HCEC 1CT (cell line): ENCODE measurements around the gene TMEM54.

ENCODE experiments used
- DNase-seq: peaks from one replicate; pipeline ENCODE4 v3.0.0-alpha.2; 2017

Gene TMEM54

DNA sequence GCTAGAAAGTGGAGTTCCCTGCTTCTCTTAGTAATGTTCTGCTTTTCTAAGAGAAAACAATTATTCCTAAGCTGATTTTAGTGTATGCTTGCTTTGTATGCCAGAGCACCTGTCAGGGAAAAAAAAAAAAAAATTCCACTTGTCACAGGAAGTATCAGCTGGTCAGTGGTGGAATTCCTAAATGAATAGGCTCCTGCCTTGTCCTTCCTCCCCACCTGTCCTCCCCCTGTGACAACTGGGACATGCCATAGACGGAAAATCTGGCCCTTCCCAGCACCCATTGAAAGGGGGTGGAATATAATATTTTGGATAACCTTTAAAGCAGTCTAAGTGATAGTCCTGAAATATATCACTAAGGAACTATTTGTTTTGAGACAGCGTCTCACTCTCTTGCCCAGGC lies 41.3 kb downstream of the TMEM54 start:
- DNase-seq = no peak

DNA sequence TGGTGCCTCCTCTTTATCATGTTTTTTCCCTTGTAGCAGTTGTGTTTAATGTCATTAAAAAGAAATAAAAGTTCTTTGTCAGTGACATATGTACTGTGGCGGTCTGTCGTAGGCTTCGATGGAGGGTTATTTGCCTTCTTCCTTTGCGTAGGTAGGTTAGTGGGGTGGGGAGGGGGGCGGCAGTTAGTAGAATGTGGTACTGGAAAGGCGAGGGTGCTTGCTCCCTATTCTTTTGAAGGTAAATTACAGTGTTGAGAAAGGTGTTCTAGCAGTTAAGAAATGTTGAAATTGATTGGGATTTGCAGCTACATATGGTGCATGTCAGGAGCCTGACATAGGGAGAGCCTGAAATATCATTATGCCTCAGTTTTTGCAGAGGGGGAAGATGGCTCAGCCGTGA lies 42.4 kb downstream of the TMEM54 start:
- no peak for DNase-seq

DNA sequence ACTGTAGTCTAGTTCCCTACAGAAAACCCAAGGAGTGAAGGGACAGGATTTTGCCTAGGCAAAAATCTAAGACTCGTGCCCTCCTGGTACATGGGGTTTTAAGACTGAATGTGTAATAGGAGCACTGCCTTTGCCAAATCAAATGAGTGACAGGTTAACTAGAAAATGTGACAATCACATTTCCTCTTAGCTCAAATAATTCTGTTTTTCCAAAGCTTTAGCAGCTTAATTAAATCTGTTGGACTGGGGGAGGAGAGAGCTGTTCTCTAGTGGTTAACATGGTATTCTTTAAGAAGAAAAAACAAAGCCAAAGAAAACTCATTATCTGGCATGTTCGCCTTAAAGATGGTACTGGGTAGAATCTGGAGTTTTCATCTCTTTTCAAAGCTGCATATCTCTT lies 43.1 kb downstream of the TMEM54 start:
- no peak for DNase-seq

DNA sequence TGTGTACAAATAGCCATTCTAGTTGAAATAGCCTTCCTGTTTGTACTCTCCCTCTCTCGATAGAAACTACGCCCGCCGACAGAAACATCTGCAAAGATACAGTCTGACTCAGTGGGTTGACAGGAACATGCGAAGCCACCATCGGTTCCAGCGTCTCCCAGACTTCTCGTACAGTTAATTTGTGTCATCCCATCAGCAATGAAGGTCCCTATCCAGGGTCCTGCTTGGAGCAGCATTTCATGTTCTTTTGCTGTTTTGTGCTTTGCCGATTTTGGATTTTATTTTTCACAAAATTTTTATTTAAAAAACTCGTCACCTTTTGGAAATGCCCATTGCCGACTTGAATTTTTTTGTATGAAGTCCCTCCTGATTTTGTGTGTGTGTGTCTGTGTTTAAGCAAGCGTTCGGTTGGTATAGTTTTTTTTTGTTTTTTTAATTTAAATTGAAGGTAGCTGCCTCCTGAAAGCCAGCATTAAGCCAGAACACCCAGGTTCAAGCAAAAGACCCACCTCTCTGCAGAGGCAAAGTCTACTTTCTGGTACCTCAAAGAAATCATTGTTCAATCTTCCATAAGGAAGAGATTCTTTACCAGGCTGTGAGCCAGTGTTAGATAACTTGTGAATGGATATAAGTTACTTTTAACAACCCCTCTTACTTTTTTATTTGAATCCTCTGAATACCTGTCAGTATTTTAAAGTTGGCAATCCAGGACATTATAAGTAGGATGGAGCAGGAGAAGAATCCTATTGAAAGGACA lies 45.1 kb downstream of the TMEM54 start:
- no peak for DNase-seq

DNA sequence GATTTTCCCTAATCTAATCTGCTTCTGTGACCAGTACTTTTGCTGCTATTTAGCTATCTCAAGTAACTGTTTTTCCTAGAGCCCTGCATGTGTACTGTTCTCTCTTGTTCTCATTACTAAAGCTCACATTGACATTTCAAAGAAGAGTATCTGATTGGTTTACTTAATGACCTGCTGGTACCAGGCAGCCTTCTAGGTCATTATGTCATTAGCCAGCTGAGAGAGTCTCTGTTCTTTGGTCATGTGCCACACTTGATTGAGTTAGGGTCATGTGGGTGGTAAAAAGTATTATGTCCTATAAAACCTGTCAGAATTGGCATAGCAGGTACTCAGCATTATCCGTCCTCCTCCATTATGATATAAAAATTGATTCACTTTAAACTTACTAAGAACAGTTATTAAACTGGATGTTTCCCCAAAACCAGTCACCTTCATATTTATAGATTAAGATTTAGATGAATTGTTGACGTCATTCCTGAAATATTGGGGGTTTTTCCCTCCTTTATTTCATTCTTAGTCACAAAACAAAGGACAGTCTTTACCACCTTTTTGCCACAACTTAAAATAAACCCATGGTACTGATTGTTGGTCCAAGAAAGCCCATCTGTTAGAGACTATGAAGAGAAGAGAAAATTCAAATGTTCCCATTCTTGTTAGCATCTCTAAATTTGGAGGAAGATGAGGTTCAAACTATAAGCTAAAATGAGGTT lies 52.7 kb downstream of the TMEM54 start:
- no peak for DNase-seq
